Parathyroid adenoma (tissue), 2 donors: ENCODE results near the gene ADGRV1.

Experiments
- H2AFZ ChIP-seq: fragments of 300-600 bp; sonication (generic); one replicate; pipeline ENCODE4 v1.7.0; 2017; ENCODE audit warnings: antibody characterized with exemption, mild to moderate bottlenecking
- H3K27ac ChIP-seq: fragments of 300-600 bp; sonication (generic); one replicate; pipeline ENCODE4 v1.7.0; 2017
- H3K27me3 ChIP-seq: fragments of 300-600 bp; sonication (generic); one replicate; pipeline ENCODE4 v1.7.0; 2017; ENCODE audit warnings: low read length; ENCODE audit not compliant: control insufficient read depth, insufficient read depth
- H3K36me3 ChIP-seq: fragments of 300-600 bp; sonication (generic); one replicate; pipeline ENCODE4 v1.7.0; 2017; ENCODE audit warnings: low read length; ENCODE audit not compliant: control insufficient read depth, insufficient read depth
- H3K4me1 ChIP-seq: fragments of 300-600 bp; sonication (generic); one replicate; pipeline ENCODE4 v1.7.0; 2017; ENCODE audit warnings: control low read depth
- H3K4me2 ChIP-seq: fragments of 300-600 bp; sonication (generic); one replicate; pipeline ENCODE4 v1.7.0; 2017; ENCODE audit warnings: low read length
- H3K4me3 ChIP-seq: fragments of 300-600 bp; sonication (generic); one replicate; pipeline ENCODE4 v1.7.0; 2017; ENCODE audit warnings: low read depth, low read length
- H3K79me2 ChIP-seq: fragments of 300-600 bp; sonication (generic); one replicate; pipeline ENCODE4 v1.7.0; 2017; ENCODE audit warnings: control low read depth
- H3K9ac ChIP-seq: fragments of 300-600 bp; sonication (generic); one replicate; pipeline ENCODE4 v1.7.0; 2017; ENCODE audit warnings: mild to moderate bottlenecking
- H3K9me3 ChIP-seq: fragments of 300-600 bp; sonication (generic); one replicate; pipeline ENCODE4 v1.7.0; 2017; ENCODE audit warnings: low read length; ENCODE audit not compliant: control insufficient read depth
- CTCF ChIP-seq: fragments of 300-600 bp; sonication (generic); IDR thresholded peaks from one replicate; pipeline ENCODE4 v1.7.0; 2017; ENCODE audit warnings: antibody characterized with exemption, mild to moderate bottlenecking
- donor health status: primary hyperparathyroidism.

The ADGRV1 gene

GRCh38 chr5:91109634-91110033 is 551.0 kb downstream of the ADGRV1 start:
- Histone ChIP-seq H3K4me2 (no peak overlapping the region), H3K9me3 (no peaks in the 10 kb centered on the region), H3K79me2 (no peaks in the 10 kb centered on the region), H3K9ac (no peak overlapping the region), H3K27me3 (no peaks in the 10 kb centered on the region), H3K27ac (no peak overlapping the region), H3K4me3 (no peak overlapping the region), H3K4me1 (no peaks in the 10 kb centered on the region), H2AFZ (peak overlapping the region; percentile 8), H3K36me3 (no peaks in the 10 kb centered on the region)
- no peak for TF ChIP-seq CTCF

- H3K27ac ChIP-seq, result no peak overlapping the region
- H3K36me3 ChIP-seq, result no peaks in the 10 kb centered on the region
- no peaks in the 10 kb centered on the region for H3K9me3 ChIP-seq
- H3K4me2 ChIP-seq, result no peak overlapping the region
- no peak overlapping the region for H3K9ac ChIP-seq
- no peak overlapping the region for H2AFZ ChIP-seq
- TF ChIP-seq CTCF, result no peak
- no peaks in the 10 kb centered on the region for H3K79me2 ChIP-seq
- H3K4me1 ChIP-seq, result no peaks in the 10 kb centered on the region
- no peak overlapping the region for H3K4me3 ChIP-seq
- no peaks in the 10 kb centered on the region for H3K27me3 ChIP-seq
Observed at GRCh38 chr5:91110686-91111085, 552.1 kb downstream of the ADGRV1 start.

- Histone ChIP-seq H3K27me3 (no peaks in the 10 kb centered on the region), H3K9ac (no peak overlapping the region), H2AFZ (no peak overlapping the region), H3K4me3 (no peak overlapping the region), H3K4me1 (no peaks in the 10 kb centered on the region), H3K79me2 (no peaks in the 10 kb centered on the region), H3K27ac (no peak overlapping the region), H3K36me3 (no peaks in the 10 kb centered on the region), H3K4me2 (no peak overlapping the region), H3K9me3 (no peaks in the 10 kb centered on the region)
- TF ChIP-seq CTCF, result no peak
Observed at GRCh38 chr5:91111473-91112238, 553.1 kb downstream of the ADGRV1 start.

- Histone ChIP-seq H2AFZ (no peak overlapping the region), H3K4me3 (no peak overlapping the region), H3K79me2 (no peaks in the 10 kb centered on the region), H3K27ac (no peak overlapping the region), H3K4me2 (no peak overlapping the region), H3K36me3 (no peaks in the 10 kb centered on the region), H3K9me3 (no peaks in the 10 kb centered on the region), H3K9ac (no peak overlapping the region), H3K4me1 (peaks cover 11% of the 10 kb centered on the region), H3K27me3 (no peaks in the 10 kb centered on the region)
- TF ChIP-seq CTCF, result no peak
Observed at GRCh38 chr5:91114658-91115057, 556.1 kb downstream of the ADGRV1 start.

- no peaks in the 10 kb centered on the region for H3K9me3 ChIP-seq
- no peaks in the 10 kb centered on the region for H3K36me3 ChIP-seq
- no peaks in the 10 kb centered on the region for H3K27me3 ChIP-seq
- peak overlapping the region; percentile 39 for H3K27ac ChIP-seq
- no peak for TF ChIP-seq CTCF
- peaks cover 20% of the 10 kb centered on the region for H3K4me1 ChIP-seq
- no peak overlapping the region for H3K4me2 ChIP-seq
- H2AFZ ChIP-seq, result peak overlapping the region; percentile 76
- no peak overlapping the region for H3K9ac ChIP-seq
- no peaks in the 10 kb centered on the region for H3K79me2 ChIP-seq
- H3K4me3 ChIP-seq, result no peak overlapping the region
Observed at GRCh38 chr5:91118354-91118753, 559.8 kb downstream of the ADGRV1 start.
